Esophagus squamous epithelium (tissue), 4 donors: ENCODE results near the gene NOP53.

Experiments
- POLR2A ChIP-seq, 4 donors: fragments of 450-650 bp; IDR thresholded peaks; one replicate each; pipeline ENCODE4 v1.6.1; 2017; ENCODE audit warnings: antibody characterized with exemption in 4 of 4, mild to moderate bottlenecking in 4 of 4, moderate library complexity in 3 of 4
- TF ChIP-seq, protein P1 (sequence below), 6 experiments: fragments of 450-650 bp in 4 of 6; fragments of 200-600 bp in 2 of 6; sonication (generic) in 2 of 6; IDR thresholded peaks; one replicate each; pipeline ENCODE4 v1.5.1; 2016 to 2019; ENCODE audit warnings: antibody characterized with exemption in 6 of 6, mild to moderate bottlenecking in 4 of 6, moderate library complexity in 4 of 6

DNA sequence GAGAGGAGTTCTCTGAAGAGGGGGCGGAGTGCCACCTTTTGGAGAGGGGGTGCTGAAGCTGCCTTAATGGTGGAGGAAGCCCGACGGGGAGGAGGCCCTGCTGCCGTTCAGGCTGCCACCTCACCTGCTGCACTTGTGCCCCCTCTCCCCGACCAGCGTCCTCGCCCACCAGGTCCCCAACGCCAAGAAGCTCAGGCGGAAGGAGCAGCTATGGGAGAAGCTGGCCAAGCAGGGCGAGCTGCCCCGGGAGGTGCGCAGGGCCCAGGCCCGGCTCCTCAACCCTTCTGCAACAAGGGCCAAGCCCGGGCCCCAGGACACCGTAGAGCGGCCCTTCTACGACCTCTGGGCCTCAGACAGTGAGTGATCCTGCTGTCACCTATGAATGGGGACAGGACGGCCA, 5.4 kb downstream of the NOP53 start:
- no peak for TF ChIP-seq POLR2A (IDR thresholded peaks at IDR 0.05)
- TF ChIP-seq, protein P1, sequence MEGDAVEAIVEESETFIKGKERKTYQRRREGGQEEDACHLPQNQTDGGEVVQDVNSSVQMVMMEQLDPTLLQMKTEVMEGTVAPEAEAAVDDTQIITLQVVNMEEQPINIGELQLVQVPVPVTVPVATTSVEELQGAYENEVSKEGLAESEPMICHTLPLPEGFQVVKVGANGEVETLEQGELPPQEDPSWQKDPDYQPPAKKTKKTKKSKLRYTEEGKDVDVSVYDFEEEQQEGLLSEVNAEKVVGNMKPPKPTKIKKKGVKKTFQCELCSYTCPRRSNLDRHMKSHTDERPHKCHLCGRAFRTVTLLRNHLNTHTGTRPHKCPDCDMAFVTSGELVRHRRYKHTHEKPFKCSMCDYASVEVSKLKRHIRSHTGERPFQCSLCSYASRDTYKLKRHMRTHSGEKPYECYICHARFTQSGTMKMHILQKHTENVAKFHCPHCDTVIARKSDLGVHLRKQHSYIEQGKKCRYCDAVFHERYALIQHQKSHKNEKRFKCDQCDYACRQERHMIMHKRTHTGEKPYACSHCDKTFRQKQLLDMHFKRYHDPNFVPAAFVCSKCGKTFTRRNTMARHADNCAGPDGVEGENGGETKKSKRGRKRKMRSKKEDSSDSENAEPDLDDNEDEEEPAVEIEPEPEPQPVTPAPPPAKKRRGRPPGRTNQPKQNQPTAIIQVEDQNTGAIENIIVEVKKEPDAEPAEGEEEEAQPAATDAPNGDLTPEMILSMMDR (IDR thresholded peaks at IDR 0.05) = no peak
